Measurements from ENCODE around the gene COL4A1.

The COL4A1 gene

GRCh38 chr13:110306960-110307766 is at the start of gene COL4A1, which contains the start of gene COL4A2:
TSS of gene COL4A1 (minus strand) at chr13:110307157. CDS start at chr13:110307027, 130 bp downstream.
TSS of gene COL4A2 (plus strand) at chr13:110307284. CDS start at chr13:110307904, 620 bp downstream.
- DNase-seq = no peak

- no peak for DNase-seq
These were observed 49.4 kb upstream of the COL4A1 start for GRCh38 chr13:110356362-110356761.

DNA sequence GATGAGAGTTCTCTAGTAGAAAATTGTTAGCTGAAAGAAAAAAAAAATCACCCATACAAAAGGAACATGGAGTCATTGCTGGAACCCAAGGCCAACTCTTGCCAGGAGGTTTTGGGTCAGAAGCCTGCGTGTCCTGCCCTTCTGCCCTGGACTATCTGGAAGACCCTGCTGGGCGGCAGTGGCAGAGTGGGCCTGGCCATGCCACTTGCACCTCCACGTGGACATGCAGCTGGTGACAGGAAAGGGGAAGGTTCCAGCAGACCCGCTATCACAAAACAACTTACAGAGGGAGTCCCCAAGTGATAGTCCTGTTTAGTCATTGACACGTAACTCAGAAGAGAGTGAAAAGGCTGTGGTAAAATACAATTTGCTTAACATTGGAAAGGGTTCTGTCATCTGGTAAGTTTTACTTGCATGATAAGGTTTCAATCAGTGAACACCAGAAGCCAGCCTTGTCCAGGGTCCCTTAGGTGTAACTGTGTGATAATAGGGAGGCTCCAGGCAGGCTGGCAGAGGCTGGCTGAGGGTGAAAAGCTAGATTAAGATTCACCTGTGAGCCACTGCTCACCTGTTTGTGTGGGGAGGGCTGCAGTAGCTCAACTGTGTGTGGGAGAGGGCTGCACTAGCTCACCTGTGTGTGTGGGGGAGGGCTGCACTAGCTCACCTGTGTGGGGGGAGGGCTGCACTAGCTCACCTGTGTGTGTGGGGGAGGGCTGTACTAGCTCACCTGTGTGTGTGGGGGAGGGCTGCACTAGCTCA is 47.9 kb upstream of the COL4A1 start:
- no peak for DNase-seq

DNA sequence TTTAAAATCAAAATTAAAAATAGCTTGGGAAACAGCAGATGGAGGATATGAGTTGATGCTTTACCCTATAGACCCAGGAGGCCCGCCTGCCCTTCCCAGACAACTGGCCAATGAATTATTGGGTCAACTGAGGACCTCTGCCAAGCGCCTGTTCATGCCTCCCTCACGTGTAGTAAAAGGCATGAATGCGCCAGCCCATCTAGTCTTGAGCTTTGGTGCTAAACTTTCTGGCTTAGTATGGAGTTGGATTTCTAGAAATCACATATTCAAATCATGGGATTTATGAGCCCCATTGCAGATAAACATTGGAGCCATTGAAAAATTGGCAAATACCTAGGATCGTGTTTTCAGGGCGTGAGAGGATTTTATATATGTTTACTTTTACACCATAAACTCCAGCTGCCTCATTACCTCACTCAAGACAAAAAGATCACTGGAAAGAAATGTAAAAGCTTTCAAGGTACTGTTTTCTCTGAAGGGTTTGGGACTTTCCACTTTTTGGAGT is 47.2 kb upstream of the COL4A1 start:
- DNase-seq = no peak

- no peak for DNase-seq
These were observed 46.5 kb upstream of the COL4A1 start for GRCh38 chr13:110353339-110353977.

DNA sequence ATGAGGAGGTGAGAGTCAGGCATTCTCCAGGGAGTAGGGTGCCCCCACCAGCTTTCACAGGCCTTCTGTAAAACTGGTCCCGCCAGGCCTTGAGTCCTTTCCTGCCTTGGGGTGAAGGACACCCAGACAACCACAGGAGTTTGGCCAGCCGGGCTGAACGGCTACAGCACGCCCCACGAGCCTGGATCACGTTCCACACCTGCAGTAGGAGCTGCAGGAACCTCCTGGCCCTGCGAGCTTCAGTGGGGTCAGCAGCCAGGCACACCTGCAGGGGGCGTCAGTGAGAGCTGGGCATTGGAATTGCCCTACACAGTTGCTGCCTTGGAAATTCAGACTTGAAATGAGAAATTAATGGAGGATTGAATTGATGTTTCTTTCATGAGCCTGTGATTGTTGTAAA is 45.8 kb upstream of the COL4A1 start:
- DNase-seq = no peak

GRCh38 chr13:110351636-110352420 is 44.9 kb upstream of the COL4A1 start:
- DNase-seq = no peak

GRCh38 chr13:110350509-110350908 is 43.6 kb upstream of the COL4A1 start:
- DNase-seq = no peak

- no peak for DNase-seq
These were observed 43.1 kb upstream of the COL4A1 start for GRCh38 chr13:110350049-110350448.

- no peak for DNase-seq
These were observed 42.3 kb upstream of the COL4A1 start for GRCh38 chr13:110349239-110349638.

GRCh38 chr13:110348309-110349105 is 41.5 kb upstream of the COL4A1 start:
- DNase-seq = no peak

- no peak for DNase-seq
These were observed 40.8 kb upstream of the COL4A1 start for GRCh38 chr13:110347535-110348308.

DNA sequence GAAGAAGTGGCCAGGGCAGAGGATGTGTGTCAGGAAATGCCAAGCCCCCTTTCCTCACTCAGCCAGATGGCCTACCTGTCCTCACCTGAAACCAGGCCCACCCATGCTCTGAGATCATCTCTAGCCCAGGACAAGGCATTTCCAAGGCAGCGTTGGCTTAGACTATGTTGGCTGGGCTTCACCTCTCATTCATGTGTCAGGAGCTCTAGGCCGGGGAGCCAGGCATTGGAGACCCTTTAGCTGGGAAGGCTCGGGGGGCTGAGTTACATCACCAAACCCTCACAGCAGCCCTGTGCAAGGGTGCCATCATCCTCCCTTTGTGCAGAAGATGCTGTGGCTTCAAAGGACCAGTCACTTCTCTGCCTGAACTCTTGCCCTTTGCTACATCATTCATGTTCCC is 40.1 kb upstream of the COL4A1 start:
- no peak for DNase-seq

GRCh38 chr13:110346661-110347067 is 39.7 kb upstream of the COL4A1 start:
- no peak for DNase-seq

DNA sequence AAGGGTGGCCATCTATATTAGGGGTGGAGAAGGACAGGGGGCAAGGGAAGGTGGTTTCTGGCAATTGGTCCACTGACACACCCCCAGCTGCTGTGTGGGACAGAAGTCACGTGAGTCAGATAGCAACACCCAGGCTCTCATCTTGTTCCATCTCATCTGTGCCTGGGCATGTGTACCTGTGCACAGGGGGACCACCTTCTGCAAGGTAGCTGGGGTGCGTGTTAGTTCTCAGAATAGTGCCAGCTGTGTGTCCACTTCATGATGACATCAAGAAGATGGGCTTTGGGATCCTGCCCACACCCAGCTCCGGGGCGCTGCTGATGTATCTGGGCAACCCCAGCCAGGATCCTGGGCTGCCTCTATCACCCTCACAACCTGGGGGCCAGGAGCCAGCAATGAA is 38.7 kb upstream of the COL4A1 start:
- DNase-seq = no peak

- DNase-seq = no peak
These were observed 38.3 kb upstream of the COL4A1 start for GRCh38 chr13:110345266-110345665.

GRCh38 chr13:110344320-110344719 is 37.4 kb upstream of the COL4A1 start:
- no peak for DNase-seq

GRCh38 chr13:110343241-110343865 is 36.4 kb upstream of the COL4A1 start:
- DNase-seq = no peak

DNA sequence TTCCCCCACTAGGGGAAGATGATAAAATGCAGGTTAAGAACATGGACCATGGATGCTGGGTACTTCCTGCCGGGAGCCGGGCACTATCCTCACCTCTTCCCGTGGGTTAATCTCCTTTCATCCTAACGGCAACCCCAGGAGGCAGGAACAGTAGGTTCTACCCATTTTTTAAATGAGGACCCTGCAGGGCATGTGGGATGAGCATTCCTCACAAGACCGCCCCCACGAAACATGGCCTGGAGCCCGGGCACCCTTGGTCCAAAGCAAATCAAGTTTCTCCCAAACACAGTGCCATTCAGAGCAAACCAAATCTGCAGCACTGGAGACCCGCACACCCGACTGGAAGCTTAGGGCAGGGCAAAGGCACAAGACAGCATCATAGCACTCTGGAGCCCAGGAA is 35.5 kb upstream of the COL4A1 start:
- no peak for DNase-seq

Data from Kasumi-1 (cell line).